Urinary bladder (tissue), 4 donors: ENCODE results near the gene CTXND2. TPM values are rescaled to one million over a fixed set of nuclear protein-coding genes. Genes with fewer than 3 reads are reported as not detected.
"Not testable (repeated sequence)": the region's sequence is repeated elsewhere in the genome, so short reads cannot be mapped to it uniquely, and the experiment has no call there.

Experiments
- DNase-seq: peaks from one replicate; pipeline ENCODE4 v3.0.0-alpha.2; 2015; ENCODE audit errors: extremely low spot score
- H3K27ac ChIP-seq: one replicate; pipeline ENCODE4 v1.5.1; 2013; ENCODE audit warnings: low read depth, mild to moderate bottlenecking, moderate library complexity
- H3K36me3 ChIP-seq: one replicate; pipeline ENCODE4 v1.6.1; 2013; ENCODE audit warnings: mild to moderate bottlenecking, moderate library complexity; ENCODE audit not compliant: insufficient read depth
- H3K4me1 ChIP-seq: one replicate; pipeline ENCODE4 v1.6.1; 2013; ENCODE audit warnings: mild to moderate bottlenecking, moderate library complexity; ENCODE audit not compliant: insufficient read depth
- H3K4me3 ChIP-seq: one replicate; pipeline ENCODE4 v1.5.1; 2013; ENCODE audit warnings: low read depth, low read length
- WGBS: extraction: QIAGEN DNeasy Blood & Tissue Kit; methylation state at CpG from one replicate; pipeline ENCODE4 v1.1.7; 2013; 5-methylcytosine and 5-hydroxymethylcytosine counted together
- polyA plus RNA-seq: library from polyadenylated mRNA; stranded (reverse); fragments of 200-250 nt; gene quantifications from one replicate; pipeline ENCODE4 v1.2.3, GENCODE V29; 2013
- total RNA-seq: library from RNA; depleted of rRNA; stranded (reverse); fragments of >200 nt; gene quantifications from one replicate; pipeline ENCODE4 v1.2.3, GENCODE V29; 2014
- donor health status: healthy with polysubstance abuse.
- donor health status: healthy.

CTXND2 gene
- total and polyA plus RNA-seq, 2 donors, result not detected

- Histone ChIP-seq H3K36me3 (no peaks in the 10 kb centered on the region), H3K27ac (no peak overlapping the region), H3K4me3 (no peak overlapping the region), H3K4me1 (no peaks in the 10 kb centered on the region)
- WGBS, result 87% methylated on average over 6 of the region's 6 CpGs
- DNase-seq, result no peak
These were observed 18.4 kb downstream of the CTXND2 start for GRCh38 chr1:150905301-150905700.

GRCh38 chr1:150906329-150906728 lies 19.4 kb downstream of the CTXND2 start:
- no peak overlapping the region for H3K4me3 ChIP-seq
- no peak for DNase-seq
- 87% methylated on average over 1 of the region's 1 CpG for WGBS
- no peaks in the 10 kb centered on the region for H3K36me3 ChIP-seq
- H3K4me1 ChIP-seq, result no peaks in the 10 kb centered on the region
- no peak overlapping the region for H3K27ac ChIP-seq

- 82% methylated on average over 2 of the region's 2 CpGs for WGBS
- no peak overlapping the region for H3K27ac ChIP-seq
- H3K4me1 ChIP-seq, result no peaks in the 10 kb centered on the region
- no peaks in the 10 kb centered on the region for H3K36me3 ChIP-seq
- H3K4me3 ChIP-seq, result no peak overlapping the region
- no peak for DNase-seq
These were observed 19.9 kb downstream of the CTXND2 start for GRCh38 chr1:150906813-150907212.

GRCh38 chr1:150909585-150910180 lies 22.7 kb downstream of the CTXND2 start:
- no peak for DNase-seq
- Histone ChIP-seq H3K27ac (no peak overlapping the region), H3K4me1 (no peaks in the 10 kb centered on the region), H3K4me3 (no peak overlapping the region), H3K36me3 (no peaks in the 10 kb centered on the region)
- 88% methylated on average over 4 of the region's 4 CpGs for WGBS

- DNase-seq, result no peak
- H3K27ac ChIP-seq, result no peak overlapping the region
- no peaks in the 10 kb centered on the region for H3K36me3 ChIP-seq
- H3K4me3 ChIP-seq, result no peak overlapping the region
- H3K4me1 ChIP-seq, result no peaks in the 10 kb centered on the region
These were observed 25.7 kb downstream of the CTXND2 start for GRCh38 chr1:150912623-150913022.

DNA sequence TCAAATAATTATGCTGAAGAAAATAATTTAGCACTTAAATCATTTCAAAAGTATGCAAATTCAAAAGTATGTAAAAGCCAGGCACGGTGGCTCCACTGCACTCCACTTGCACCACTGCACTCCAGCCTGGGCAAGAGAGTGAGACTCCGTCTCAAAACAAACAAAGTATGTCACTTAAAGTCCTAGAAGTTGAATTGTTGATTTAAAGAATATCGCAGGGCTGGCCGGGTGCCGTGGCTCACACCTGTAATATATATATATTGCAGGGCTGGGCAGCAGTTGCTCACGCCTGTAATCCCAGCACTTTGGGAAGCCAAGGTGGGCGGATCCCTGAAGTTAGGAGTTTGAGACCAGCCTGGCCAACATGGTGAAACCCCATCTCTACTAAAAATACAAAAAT lies 30.5 kb downstream of the CTXND2 start:
- H3K4me3 ChIP-seq, result no peak overlapping the region
- H3K36me3 ChIP-seq, result no peaks in the 10 kb centered on the region
- no peak for DNase-seq
- H3K4me1 ChIP-seq, result no peaks in the 10 kb centered on the region
- WGBS, result 79% methylated on average over 7 of the region's 7 CpGs
- no peak overlapping the region for H3K27ac ChIP-seq

DNA sequence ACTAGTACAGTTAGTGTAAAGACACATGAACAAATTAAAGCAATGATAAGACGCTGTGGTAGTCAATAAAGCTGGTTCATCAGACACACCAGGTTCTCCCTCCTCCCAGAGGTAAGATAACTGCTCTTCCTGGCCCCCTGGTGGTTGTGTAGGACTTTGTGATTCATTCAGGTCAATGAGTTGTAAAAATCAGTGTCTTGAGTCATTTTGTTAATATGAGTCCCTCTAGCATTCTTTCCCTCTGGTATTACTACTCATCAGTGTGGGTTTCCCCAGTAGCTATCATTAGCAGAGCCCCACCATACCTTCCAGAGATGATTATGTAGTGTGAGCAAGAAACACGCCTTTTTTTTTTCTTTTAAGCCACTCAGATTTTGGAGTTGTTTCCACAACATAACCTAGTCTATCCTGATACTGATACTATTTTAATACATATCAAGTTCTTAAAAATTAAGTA lies 35.6 kb downstream of the CTXND2 start:
- Histone ChIP-seq H3K27ac (no peak overlapping the region), H3K36me3 (no peaks in the 10 kb centered on the region), H3K4me1 (no peaks in the 10 kb centered on the region), H3K4me3 (no peak overlapping the region)
- no peak for DNase-seq
- WGBS, result 42% methylated on average over 2 of the region's 2 CpGs

DNA sequence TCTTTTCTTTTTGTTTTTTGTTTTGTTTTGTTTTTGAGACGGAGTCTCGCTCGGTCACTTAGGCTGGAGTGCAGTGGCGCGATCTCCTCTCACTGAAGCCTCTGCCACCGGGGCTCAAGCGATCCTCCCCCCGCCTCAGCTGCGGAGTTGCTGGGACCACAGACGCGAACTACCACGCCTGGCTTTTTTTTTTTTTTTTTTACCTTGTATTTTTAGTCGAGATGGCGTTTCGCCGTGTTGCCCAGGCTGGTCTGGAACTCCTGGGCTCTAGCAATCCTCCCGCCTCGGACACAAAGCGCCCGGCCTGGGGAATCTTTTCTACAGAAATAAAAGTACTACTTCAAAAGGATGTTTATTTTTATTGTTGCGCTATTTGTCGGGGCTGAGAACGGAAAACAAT lies 38.1 kb downstream of the CTXND2 start:
- H3K4me3 ChIP-seq, result no peak overlapping the region
- WGBS, result 61% methylated on average over 23 of the region's 23 CpGs
- peaks cover 4% of the 10 kb centered on the region for H3K36me3 ChIP-seq
- H3K27ac ChIP-seq, result no peak overlapping the region
- no peak for DNase-seq
- no peaks in the 10 kb centered on the region for H3K4me1 ChIP-seq

- H3K4me3 ChIP-seq, result peak within 1 kb of the TSS; percentile 74
- no peak within 1 kb of the TSS for H3K27ac ChIP-seq
- peaks cover 4% of the 10 kb centered on the region for H3K36me3 ChIP-seq
- H3K4me1 ChIP-seq, result no peaks in the 10 kb centered on the region
- under 1% methylated on average over 39 of the region's 39 CpGs for WGBS
- peak; percentile 96 for DNase-seq
These were observed 39.3 kb downstream of the CTXND2 start, which contains the start of gene SETDB1 for GRCh38 chr1:150926097-150926741. Gene SETDB1, plus strand, starts transcription at chr1:150926363. Its CDS starts 1,352 bp downstream, at chr1:150927715.

DNA sequence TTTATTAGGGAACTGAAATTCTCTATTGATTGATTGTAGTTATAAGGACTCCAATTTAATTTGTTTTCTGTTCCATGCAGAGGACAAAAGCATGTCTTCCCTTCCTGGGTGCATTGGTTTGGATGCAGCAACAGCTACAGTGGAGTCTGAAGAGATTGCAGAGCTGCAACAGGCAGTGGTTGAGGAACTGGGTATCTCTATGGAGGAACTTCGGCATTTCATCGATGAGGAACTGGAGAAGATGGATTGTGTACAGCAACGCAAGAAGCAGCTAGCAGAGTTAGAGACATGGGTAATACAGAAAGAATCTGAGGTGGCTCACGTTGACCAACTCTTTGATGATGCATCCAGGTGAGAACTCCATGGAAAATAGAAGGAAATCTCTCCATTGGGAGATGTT lies 40.7 kb downstream of the CTXND2 start:
- Histone ChIP-seq H3K4me1 (no peaks in the 10 kb centered on the region), H3K36me3 (peaks cover 4% of the 10 kb centered on the region), H3K4me3 (no peak overlapping the region), H3K27ac (no peak overlapping the region)
- WGBS, result 93% methylated on average over 4 of the region's 4 CpGs
- DNase-seq, result no peak

DNA sequence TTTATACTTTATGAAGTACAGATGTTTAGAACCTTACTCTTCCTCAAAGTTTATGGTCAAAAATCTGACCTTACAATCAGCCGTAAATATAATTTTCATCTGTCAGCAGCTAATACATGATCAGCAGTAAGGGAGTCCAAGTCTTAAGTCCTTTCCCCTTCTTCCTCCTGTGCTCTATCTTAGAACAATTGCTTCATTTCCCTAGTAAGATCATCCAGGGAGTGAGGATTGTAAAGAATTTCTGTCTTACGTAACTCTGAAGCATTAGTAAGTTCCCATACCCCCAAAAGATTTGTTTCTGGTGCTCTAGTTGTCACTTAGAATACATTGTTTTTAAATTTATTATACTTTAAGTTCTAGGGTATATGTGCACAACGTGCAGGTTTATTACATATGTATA lies 41.4 kb downstream of the CTXND2 start:
- no peak overlapping the region for H3K27ac ChIP-seq
- WGBS, result 98% methylated on average over 3 of the region's 3 CpGs
- no peaks in the 10 kb centered on the region for H3K4me1 ChIP-seq
- H3K4me3 ChIP-seq, result no peak overlapping the region
- no peak for DNase-seq
- H3K36me3 ChIP-seq, result peaks cover 6% of the 10 kb centered on the region

- not testable (repeated sequence) for H3K4me1 ChIP-seq, H3K4me3 ChIP-seq, H3K27ac ChIP-seq, H3K36me3 ChIP-seq, DNase-seq
- 94% methylated on average over 6 of the region's 6 CpGs for WGBS
These were observed 41.8 kb downstream of the CTXND2 start for GRCh38 chr1:150928775-150929174.

GRCh38 chr1:150931773-150932172 lies 44.8 kb downstream of the CTXND2 start:
- Histone ChIP-seq H3K36me3 (peaks cover 6% of the 10 kb centered on the region), H3K4me3 (no peak overlapping the region), H3K27ac (no peak overlapping the region), H3K4me1 (no peaks in the 10 kb centered on the region)
- DNase-seq, result no peak
- WGBS, result 95% methylated on average over 1 of the region's 1 CpG

- H3K27ac ChIP-seq, result no peak overlapping the region
- H3K36me3 ChIP-seq, result peaks cover 17% of the 10 kb centered on the region
- H3K4me1 ChIP-seq, result no peaks in the 10 kb centered on the region
- DNase-seq, result no peak
- H3K4me3 ChIP-seq, result no peak overlapping the region
- 88% methylated on average over 5 of the region's 5 CpGs for WGBS
These were observed 57.9 kb downstream of the CTXND2 start for GRCh38 chr1:150944856-150945255.
